H54 (cell line): ENCODE results near the gene GFY.
A peak's percentile ranks its signal among the peaks of the same experiment; 100 is the strongest.
"Not testable (repeated sequence)": the region's sequence is repeated elsewhere in the genome, so short reads cannot be mapped to it uniquely, and the experiment has no call there.

Experiments used
- DNase-seq: peaks from one replicate; pipeline ENCODE4 v3.0.0; 2011; ENCODE audit warnings: low spot score, mixed read lengths; ENCODE audit not compliant: insufficient read length
- FAIRE-seq: peaks from 3 replicates; lab custom pipeline; 2011; peaks lifted over from hg19 to GRCh38; lab: Jason Lieb, UNC
- POLR2A ChIP-seq: IDR thresholded peaks from 2 replicates; pipeline ENCODE4 v1.6.1; 2011; ENCODE audit warnings: low read depth, mild to moderate bottlenecking, low read length

Gene GFY

GRCh38 chr19:49453013-49453756 is 28.0 kb downstream of the GFY start, which contains the start of gene ALDH16A1:
Gene ALDH16A1 (plus strand): TSS chr19:49453225. CDS start chr19:49453332, 107 bp downstream.
- DNase-seq (peak; percentile 97), FAIRE-seq (peak; percentile 71)
- TF ChIP-seq POLR2A: peak; percentile 69

DNA sequence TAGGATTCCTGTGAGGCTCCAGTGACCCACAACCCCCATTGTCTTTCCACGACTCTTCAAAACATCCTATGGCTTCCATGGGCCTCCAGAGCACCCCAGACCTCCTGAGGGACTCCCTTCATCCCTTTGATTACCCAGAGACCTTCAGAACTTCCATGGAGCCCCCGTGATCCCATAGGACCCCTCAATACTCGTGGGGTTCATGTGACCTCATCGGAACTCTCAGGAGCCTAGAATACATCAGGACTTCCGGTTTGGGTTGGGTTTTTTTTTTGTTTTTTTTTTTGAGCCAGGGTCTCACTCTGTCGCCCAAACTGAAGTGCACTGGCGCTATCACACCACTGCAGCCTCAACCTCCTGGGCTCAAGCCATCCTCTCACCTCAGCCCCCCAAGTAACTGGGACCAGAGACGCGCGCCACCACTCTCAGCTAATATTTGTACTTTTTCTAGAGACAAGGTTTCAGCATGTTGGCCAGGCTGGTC is 28.6 kb downstream of the GFY start:
- FAIRE-seq (no peak), DNase-seq (no peak)
- no peak for TF ChIP-seq POLR2A

DNA sequence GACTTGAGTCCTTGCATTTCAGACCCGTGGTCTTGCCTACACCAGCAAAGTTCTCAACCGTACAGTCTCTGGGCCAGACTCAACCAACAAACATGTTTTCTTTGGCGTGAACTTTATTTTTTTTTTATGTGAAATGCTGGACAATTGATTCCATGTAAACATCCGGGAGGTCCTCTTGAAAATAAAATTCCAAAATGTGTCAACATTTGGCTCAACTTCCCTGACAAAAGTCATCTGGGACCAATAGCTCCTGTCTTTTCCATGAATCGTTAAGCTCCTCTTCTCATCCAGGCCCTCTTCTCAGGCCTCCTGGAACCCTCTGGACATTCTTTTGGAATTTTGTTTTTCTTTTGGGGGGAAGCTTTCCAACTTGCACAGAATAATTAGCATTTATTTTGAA is 30.6 kb downstream of the GFY start:
- FAIRE-seq (no peak), DNase-seq (no peak)
- TF ChIP-seq POLR2A: no peak

GRCh38 chr19:49456326-49456725 is 31.1 kb downstream of the GFY start:
- DNase-seq: no peak
- no peak for TF ChIP-seq POLR2A
- no peak for FAIRE-seq

DNA sequence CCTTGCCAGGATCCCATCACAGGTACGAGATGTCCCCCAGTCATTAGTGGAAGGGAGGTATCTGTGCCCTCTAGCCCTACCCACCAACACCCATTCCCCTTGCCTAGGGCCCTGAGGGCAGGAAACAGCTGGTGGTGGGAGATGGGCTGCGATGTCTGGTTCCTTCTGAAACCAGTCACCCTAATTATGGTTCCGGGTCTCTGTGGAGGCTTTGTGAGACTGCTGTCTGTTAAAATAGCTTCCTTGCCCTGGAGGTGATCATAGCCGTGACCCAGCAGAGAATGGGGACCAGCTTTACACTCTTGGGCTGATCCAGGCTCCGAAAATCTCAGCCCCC is 33.3 kb downstream of the GFY start:
- DNase-seq: no peak
- no peak for FAIRE-seq
- TF ChIP-seq POLR2A: no peak

DNA sequence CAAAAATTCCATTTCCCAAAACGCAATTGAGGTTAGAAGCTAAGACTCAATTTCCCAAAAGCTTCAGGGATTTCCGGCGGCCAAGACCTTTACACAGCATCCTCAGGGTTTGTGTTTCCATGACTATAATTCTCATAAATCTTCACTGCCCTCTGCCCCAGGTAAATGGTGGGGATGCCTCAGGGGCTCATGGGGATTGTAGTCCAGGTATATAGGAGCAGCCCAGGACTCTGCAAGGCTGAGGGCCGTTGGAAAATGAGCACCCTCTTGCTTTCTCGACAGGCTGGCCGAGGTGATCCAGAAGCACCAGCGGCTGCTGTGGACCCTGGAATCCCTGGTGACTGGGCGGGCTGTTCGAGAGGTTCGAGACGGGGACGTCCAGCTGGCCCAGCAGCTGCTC is 34.2 kb downstream of the GFY start:
- no peak for DNase-seq
- no peak for FAIRE-seq
- no peak for TF ChIP-seq POLR2A

DNA sequence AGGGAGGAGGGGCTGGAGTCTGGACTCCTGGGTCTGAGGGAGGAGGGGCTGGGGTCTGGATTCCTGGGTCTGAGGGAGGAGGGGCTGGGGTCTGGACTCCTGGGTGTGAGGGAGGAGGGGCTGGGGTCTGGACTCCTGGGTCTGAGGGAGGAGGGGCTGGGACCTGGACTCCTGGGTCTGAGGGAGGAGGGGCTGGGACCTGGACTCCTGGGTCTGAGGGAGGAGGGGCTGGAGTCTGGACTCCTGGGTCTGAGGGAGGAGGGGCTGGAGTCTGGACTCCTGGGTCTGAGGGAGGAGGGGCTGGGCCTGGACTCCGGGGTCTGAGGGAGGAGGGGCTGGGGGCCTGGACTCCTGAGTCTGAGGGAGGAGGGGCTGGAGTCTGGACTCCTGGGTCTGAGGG is 35.9 kb downstream of the GFY start:
- DNase-seq, FAIRE-seq: not testable (repeated sequence)

- no peak for TF ChIP-seq POLR2A
- no peak for FAIRE-seq
- DNase-seq: no peak
Measured at GRCh38 chr19:49461656-49462055, 36.5 kb downstream of the GFY start.

DNA sequence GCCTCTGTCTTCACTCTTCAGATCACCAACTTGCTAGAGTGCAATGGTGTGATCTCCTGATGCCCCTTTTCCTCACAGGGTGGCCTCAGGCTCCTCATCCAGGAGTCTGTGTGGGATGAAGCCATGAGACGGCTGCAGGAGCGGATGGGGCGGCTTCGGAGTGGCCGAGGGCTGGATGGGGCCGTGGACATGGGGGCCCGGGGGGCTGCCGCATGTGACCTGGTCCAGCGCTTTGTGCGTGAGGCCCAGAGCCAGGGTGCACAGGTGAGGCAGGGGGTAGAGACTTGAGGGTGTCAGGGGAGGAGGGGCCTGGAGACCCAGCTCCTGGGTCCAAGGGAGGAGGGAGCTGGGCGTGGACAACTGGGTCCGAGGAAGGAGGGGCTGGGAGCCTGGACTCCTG is 37.3 kb downstream of the GFY start:
- DNase-seq: no peak
- FAIRE-seq: no peak
- TF ChIP-seq POLR2A: no peak

DNA sequence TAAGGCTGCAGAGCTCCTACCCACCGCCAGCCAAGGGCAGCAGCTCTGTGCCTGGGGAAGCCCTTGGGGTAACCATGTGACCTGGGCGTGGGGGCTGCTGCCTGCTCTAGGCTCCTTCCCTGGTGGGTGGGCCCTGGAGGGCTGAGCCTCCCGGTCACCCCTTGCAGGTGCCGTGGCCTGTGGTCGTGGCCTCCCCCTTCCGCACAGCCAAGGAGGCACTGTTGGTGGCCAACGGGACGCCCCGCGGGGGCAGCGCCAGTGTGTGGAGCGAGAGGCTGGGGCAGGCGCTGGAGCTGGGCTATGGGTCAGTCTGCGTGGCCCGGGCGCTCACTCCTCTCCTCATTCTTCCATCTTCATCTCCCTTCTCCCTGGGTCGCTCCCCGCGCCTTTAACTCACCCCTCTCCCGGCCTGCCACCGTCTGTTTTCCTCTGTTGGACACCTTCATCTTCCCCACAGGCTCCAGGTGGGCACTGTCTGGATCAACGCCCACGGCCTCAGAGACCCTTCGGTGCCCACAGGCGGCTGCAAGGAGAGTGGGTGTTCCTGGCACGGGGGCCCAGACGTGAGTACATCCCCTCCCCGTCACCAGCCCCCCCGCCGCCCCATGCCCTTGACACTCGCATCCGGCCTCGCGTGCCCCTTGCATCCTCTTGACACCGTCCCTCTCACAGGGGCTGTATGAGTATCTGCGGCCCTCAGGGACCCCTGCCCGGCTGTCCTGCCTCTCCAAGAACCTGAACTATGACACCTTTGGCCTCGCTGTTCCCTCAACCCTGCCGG is 39.0 kb downstream of the GFY start:
- FAIRE-seq (no peak), DNase-seq (no peak)
- TF ChIP-seq POLR2A: no peak

GRCh38 chr19:49465371-49465770 is 40.2 kb downstream of the GFY start:
- DNase-seq (no peak), FAIRE-seq (no peak)
- TF ChIP-seq POLR2A: no peak

GRCh38 chr19:49468199-49468598 is 43.0 kb downstream of the GFY start:
- FAIRE-seq: no peak
- TF ChIP-seq POLR2A: no peak
- no peak for DNase-seq

DNA sequence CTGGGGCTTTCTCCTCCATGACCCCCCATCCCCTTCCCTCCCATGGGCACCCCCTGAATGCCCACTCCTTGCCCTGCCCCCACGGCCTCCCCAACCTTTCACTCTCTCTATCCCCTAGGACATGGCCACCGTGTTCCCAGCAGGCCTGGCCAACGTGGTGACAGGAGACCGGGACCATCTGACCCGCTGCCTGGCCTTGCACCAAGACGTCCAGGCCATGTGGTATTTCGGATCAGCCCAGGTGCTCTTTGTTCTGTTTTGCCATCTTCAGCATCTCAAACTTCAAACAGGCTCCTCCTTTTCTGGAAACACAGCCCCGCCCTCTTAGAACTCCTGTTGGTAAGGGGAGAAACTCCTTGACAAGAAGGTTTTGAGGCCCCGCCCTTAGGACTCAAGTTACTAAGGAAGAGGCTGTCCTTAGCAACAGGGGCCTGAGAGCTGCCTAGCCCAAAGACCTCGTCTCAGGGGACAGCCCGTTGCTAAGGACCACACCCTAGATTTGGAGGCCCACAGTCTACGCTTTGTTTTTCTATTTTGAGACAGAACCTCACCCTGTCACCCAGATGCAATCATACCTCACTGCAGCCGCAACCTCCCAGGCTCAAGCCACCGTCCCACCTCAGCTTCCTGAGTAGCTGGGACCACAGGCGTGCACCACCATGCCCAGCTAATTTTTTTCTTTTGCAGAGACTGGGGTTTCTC is 43.7 kb downstream of the GFY start:
- FAIRE-seq (no peak), DNase-seq (peak; percentile 74)
- TF ChIP-seq POLR2A: no peak
